ENCODE results near the gene MORN1.
"Not testable (repeated sequence)": the region's sequence is repeated elsewhere in the genome, so short reads cannot be mapped to it uniquely, and the experiment has no call there.

Gene MORN1

DNA sequence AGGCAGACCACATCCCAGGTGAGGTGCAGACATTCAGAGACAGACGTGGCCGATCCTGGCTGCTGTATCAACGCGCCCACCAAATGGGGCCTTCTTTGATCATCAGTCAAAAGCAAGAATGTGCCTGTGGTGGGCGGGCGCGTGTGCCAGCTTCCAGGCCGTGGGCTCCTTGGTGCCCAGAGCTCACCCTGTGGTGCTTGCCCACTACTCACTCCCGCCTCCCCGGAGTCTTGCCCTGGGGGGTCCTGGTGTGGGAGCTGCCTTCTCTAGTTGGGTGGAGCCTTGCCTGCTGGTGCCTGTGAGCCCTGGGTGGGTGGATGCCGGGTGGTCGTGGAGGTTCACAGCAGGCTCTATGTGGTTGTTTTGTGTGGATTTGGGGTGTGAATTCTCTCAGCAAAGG is 92.7 kb downstream of the MORN1 start:
- TF ChIP-seq, protein P1, sequence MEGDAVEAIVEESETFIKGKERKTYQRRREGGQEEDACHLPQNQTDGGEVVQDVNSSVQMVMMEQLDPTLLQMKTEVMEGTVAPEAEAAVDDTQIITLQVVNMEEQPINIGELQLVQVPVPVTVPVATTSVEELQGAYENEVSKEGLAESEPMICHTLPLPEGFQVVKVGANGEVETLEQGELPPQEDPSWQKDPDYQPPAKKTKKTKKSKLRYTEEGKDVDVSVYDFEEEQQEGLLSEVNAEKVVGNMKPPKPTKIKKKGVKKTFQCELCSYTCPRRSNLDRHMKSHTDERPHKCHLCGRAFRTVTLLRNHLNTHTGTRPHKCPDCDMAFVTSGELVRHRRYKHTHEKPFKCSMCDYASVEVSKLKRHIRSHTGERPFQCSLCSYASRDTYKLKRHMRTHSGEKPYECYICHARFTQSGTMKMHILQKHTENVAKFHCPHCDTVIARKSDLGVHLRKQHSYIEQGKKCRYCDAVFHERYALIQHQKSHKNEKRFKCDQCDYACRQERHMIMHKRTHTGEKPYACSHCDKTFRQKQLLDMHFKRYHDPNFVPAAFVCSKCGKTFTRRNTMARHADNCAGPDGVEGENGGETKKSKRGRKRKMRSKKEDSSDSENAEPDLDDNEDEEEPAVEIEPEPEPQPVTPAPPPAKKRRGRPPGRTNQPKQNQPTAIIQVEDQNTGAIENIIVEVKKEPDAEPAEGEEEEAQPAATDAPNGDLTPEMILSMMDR (IDR thresholded peaks at IDR 0.05; ENCODE audit: insufficient read depth, low read length, missing control alignments), result no peak
- no peak overlapping the region for H3K4me3 ChIP-seq (ENCODE audit: low read depth, low read length)
- no peak for DNase-seq (ENCODE audit: low read depth, low spot score)
- CTCF ChIA-PET, result interaction anchor here (1.0 to 2.6 kb wide), 4 partner anchors 11 to 83 kb away, joined by 3 to 12 read pairs (median 4); no protein-coding TSS in a partner anchor
- POLR2A ChIA-PET, result interaction anchor here (0.7 to 1.4 kb wide), 2 partner anchors 13 to 37 kb away, joined by 3 to 4 read pairs; no protein-coding TSS in a partner anchor

- TF ChIP-seq, protein P1 (IDR thresholded peaks at IDR 0.05; ENCODE audit: insufficient read depth, low read length, missing control alignments), result no peak
- H3K4me3 ChIP-seq (ENCODE audit: low read depth, low read length), result no peak overlapping the region
- no peak for DNase-seq (ENCODE audit: low read depth, low spot score)
- CTCF ChIA-PET, result interaction anchor here (2.6 kb wide), 1 partner anchor 18 kb away, joined by 12 read pairs; no protein-coding TSS in a partner anchor
- POLR2A ChIA-PET, result interaction anchor here (1.4 kb wide), 1 partner anchor 14 kb away, joined by 4 read pairs; no protein-coding TSS in a partner anchor
These were observed 93.9 kb downstream of the MORN1 start for GRCh38 chr1:2297246-2298011.

GRCh38 chr1:2296614-2297013 is 94.7 kb downstream of the MORN1 start:
- no peak overlapping the region for H3K4me3 ChIP-seq (ENCODE audit: low read depth, low read length)
- POLR2A ChIA-PET, result interaction anchor here (0.7 kb wide), 2 partner anchors 19 to 67 kb away, joined by 3 to 6 read pairs; no protein-coding TSS in a partner anchor
- CTCF ChIA-PET, result interaction anchor here (1.3 kb wide), 1 partner anchor 85 kb away, joined by 4 read pairs; no protein-coding TSS in a partner anchor
- TF ChIP-seq, protein P1 (IDR thresholded peaks at IDR 0.05; ENCODE audit: insufficient read depth, low read length, missing control alignments), result no peak
- DNase-seq (ENCODE audit: low read depth, low spot score), result no peak

DNA sequence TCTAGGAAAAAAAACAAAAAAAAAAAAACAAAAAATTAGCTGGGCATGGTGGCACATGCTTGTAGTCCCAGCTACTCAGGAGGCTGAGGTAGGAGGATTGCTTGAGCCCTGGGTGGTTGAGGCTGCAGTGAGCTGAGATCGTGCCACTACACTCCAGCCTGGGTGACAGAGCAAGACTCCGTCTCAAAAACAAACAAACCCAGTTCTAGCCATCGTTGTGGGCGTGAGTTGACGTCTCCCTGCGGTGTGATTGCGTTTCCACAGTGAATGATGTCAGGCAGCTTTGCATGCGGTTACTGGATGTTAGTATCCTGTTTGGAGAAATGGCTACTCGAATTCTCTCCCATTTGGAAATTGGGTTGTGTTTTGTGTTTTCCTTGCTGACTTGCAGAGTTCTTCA is 95.1 kb downstream of the MORN1 start:
- H3K4me3 ChIP-seq (ENCODE audit: low read depth, low read length); DNase-seq (ENCODE audit: low read depth, low spot score): not testable (repeated sequence)
- POLR2A ChIA-PET, result interaction anchor here (0.7 kb wide), 2 partner anchors 20 to 68 kb away, joined by 3 to 6 read pairs; no protein-coding TSS in a partner anchor
- CTCF ChIA-PET, result interaction anchor here (0.7 to 1.3 kb wide), 2 partner anchors 20 to 86 kb away, joined by 3 to 4 read pairs; no protein-coding TSS in a partner anchor

GRCh38 chr1:2295526-2295925 is 95.8 kb downstream of the MORN1 start:
- no peak overlapping the region for H3K4me3 ChIP-seq (ENCODE audit: low read depth, low read length)
- ChIA-PET CTCF (interaction anchor here (0.7 to 1.3 kb wide), 2 partner anchors 20 to 86 kb away, joined by 3 to 4 read pairs; no protein-coding TSS in a partner anchor), POLR2A (no interaction called here)
- TF ChIP-seq, protein P1 (IDR thresholded peaks at IDR 0.05; ENCODE audit: insufficient read depth, low read length, missing control alignments), result no peak
- no peak for DNase-seq (ENCODE audit: low read depth, low spot score)

- no peak overlapping the region for H3K4me3 ChIP-seq (ENCODE audit: low read depth, low read length)
- no peak for DNase-seq (ENCODE audit: low read depth, low spot score)
- CTCF ChIA-PET, result interaction anchor here (0.9 to 1.4 kb wide), 2 partner anchors 19 to 120 kb away, joined by 3 to 5 read pairs; no protein-coding TSS in a partner anchor
- TF ChIP-seq, protein P1 (IDR thresholded peaks at IDR 0.05; ENCODE audit: insufficient read depth, low read length, missing control alignments), result no peak
- POLR2A ChIA-PET, result no interaction called here
These were observed 96.7 kb downstream of the MORN1 start for GRCh38 chr1:2294725-2295078.

Measured in AG04449 (cell line).